ENCODE results near the gene DNAJC16. TPM values are rescaled to one million over a fixed set of nuclear protein-coding genes. Genes with fewer than 3 reads are reported as not detected.
"Not testable (repeated sequence)": the region's sequence is repeated elsewhere in the genome, so short reads cannot be mapped to it uniquely, and the experiment has no call there.

Gene DNAJC16
- total RNA-seq, 4 donors from 2014 or later, result 17.2 to 24.8 (median 19.7) TPM

GRCh38 chr1:15519625-15520024 is 7.0 kb upstream of the DNAJC16 start:
- 94% methylated on average over 3 of the region's 3 CpGs for WGBS
- Histone ChIP-seq H3K27ac (no peak overlapping the region), H3K4me1 (peaks cover 8% of the 10 kb centered on the region), H3K4me3 (no peak overlapping the region), H3K36me3 (peaks cover 9% of the 10 kb centered on the region), H3K27me3 (no peaks in the 10 kb centered on the region), H3K9me3 (no peaks in the 10 kb centered on the region)
- peak in 1 of 2 donors; percentile 19 for DNase-seq (ENCODE audit: low spot score in 2 of 2)
- no peak for TF ChIP-seq CTCF (IDR thresholded peaks at IDR 0.05)
- TF ChIP-seq EP300 (IDR thresholded peaks at IDR 0.05), result no peak
- no peak for TF ChIP-seq POLR2A (IDR thresholded peaks at IDR 0.05)
- TF ChIP-seq POLR2AphosphoS5 (IDR thresholded peaks at IDR 0.05), result no peak

- DNase-seq (ENCODE audit: low spot score in 2 of 2), result peak in 1 of 2 donors; percentile 63
- not testable (repeated sequence) for H3K4me3 ChIP-seq, H3K27ac ChIP-seq, H3K27me3 ChIP-seq, H3K9me3 ChIP-seq, H3K36me3 ChIP-seq
- peaks cover 19% of the 10 kb centered on the region for H3K4me1 ChIP-seq
- 85% methylated on average over 17 of the region's 17 CpGs for WGBS
Observed at GRCh38 chr1:15521206-15521906, 5.3 kb upstream of the DNAJC16 start.

- H3K27me3 ChIP-seq, result no peaks in the 10 kb centered on the region
- H3K4me3 ChIP-seq, result no peak overlapping the region
- no peaks in the 10 kb centered on the region for H3K9me3 ChIP-seq
- no peak for DNase-seq (ENCODE audit: low spot score in 2 of 2)
- H3K27ac ChIP-seq, result no peak overlapping the region
- WGBS, result 90% methylated on average over 4 of the region's 4 CpGs
- H3K36me3 ChIP-seq, result no peaks in the 10 kb centered on the region
- H3K4me1 ChIP-seq, result peaks cover 23% of the 10 kb centered on the region
- TF ChIP-seq CTCF (IDR thresholded peaks at IDR 0.05) (no peak), POLR2AphosphoS5 (IDR thresholded peaks at IDR 0.05) (no peak), POLR2A (IDR thresholded peaks at IDR 0.05) (no peak), EP300 (IDR thresholded peaks at IDR 0.05) (no peak)
Observed at GRCh38 chr1:15522551-15522950, 4.1 kb upstream of the DNAJC16 start.

GRCh38 chr1:15523104-15524020 is 3.3 kb upstream of the DNAJC16 start:
- no peak for TF ChIP-seq EP300 (IDR thresholded peaks at IDR 0.05)
- no peak for TF ChIP-seq POLR2AphosphoS5 (IDR thresholded peaks at IDR 0.05)
- TF ChIP-seq CTCF (IDR thresholded peaks at IDR 0.05), result no peak
- no peak for TF ChIP-seq POLR2A (IDR thresholded peaks at IDR 0.05)
- Histone ChIP-seq H3K36me3 (no peaks in the 10 kb centered on the region), H3K27ac (peak overlapping the region; percentile 94), H3K4me1 (peaks cover 30% of the 10 kb centered on the region), H3K27me3 (no peaks in the 10 kb centered on the region), H3K4me3 (peak overlapping the region; percentile 75), H3K9me3 (no peaks in the 10 kb centered on the region)
- no peak for DNase-seq (ENCODE audit: low spot score in 2 of 2)
- WGBS, result 45% methylated on average over 18 of the region's 18 CpGs

- 0% methylated on average over 10 of the region's 27 CpGs for WGBS
- peak in 1 of 2 donors; percentile 39 for TF ChIP-seq POLR2A (IDR thresholded peaks at IDR 0.05)
- no peak for TF ChIP-seq EP300 (IDR thresholded peaks at IDR 0.05)
- no peak for TF ChIP-seq POLR2AphosphoS5 (IDR thresholded peaks at IDR 0.05)
- TF ChIP-seq CTCF (IDR thresholded peaks at IDR 0.05), result no peak
- no peaks in the 10 kb centered on the region for H3K27me3 ChIP-seq
- no peaks in the 10 kb centered on the region for H3K9me3 ChIP-seq
- peak within 1 kb of the TSS; percentile 94 for H3K27ac ChIP-seq
- peak within 1 kb of the TSS; percentile 75 for H3K4me3 ChIP-seq
- H3K36me3 ChIP-seq, result no peaks in the 10 kb centered on the region
- no peak for DNase-seq (ENCODE audit: low spot score in 2 of 2)
- H3K4me1 ChIP-seq, result peaks cover 30% of the 10 kb centered on the region
Observed at GRCh38 chr1:15524021-15524282, 2.7 kb upstream of the DNAJC16 start, which contains the start of gene CASP9. Gene CASP9 (minus strand): TSS chr1:15524215. CDS start chr1:15524200, 15 bp downstream.
